H9 (cell line): Measurements from ENCODE around the gene CRAMP1. TPM values are rescaled to one million over a fixed set of nuclear protein-coding genes. Genes with fewer than 3 reads are reported as not detected.

Experiments
- DNase-seq: peaks from one replicate; pipeline ENCODE4 v3.0.0-alpha.2; 2017
- H2AFZ ChIP-seq: one replicate; pipeline ENCODE4 v1.6.1; 2013; ENCODE audit warnings: mild to moderate bottlenecking, low read length, control low read depth, moderate library complexity
- H2AK5ac ChIP-seq: 2 replicates; pipeline ENCODE4 v1.6.1; 2013; ENCODE audit warnings: low read length, control low read depth, mixed read lengths; ENCODE audit not compliant: insufficient read length
- H2BK120ac ChIP-seq: one replicate; pipeline ENCODE4 v1.6.1; 2013; ENCODE audit warnings: low read depth, mild to moderate bottlenecking, low read length, control low read depth, inconsistent platforms; ENCODE audit not compliant: poor library complexity, severe bottlenecking
- H2BK12ac ChIP-seq: 2 replicates; pipeline ENCODE4 v1.6.1; 2013; ENCODE audit warnings: low read length, control low read depth, mixed read lengths, low read depth; ENCODE audit not compliant: insufficient read length
- H2BK15ac ChIP-seq: 2 replicates; pipeline ENCODE4 v1.6.1; 2013; ENCODE audit warnings: low read depth, low read length, control low read depth
- H2BK20ac ChIP-seq: one replicate; pipeline ENCODE4 v1.6.1; 2013; ENCODE audit warnings: low read depth, mild to moderate bottlenecking, low read length, control low read depth, inconsistent platforms; ENCODE audit not compliant: poor library complexity, severe bottlenecking
- H2BK5ac ChIP-seq: 2 replicates; pipeline ENCODE4 v1.6.1; 2013; ENCODE audit warnings: low read length, control low read depth, mixed read lengths; ENCODE audit not compliant: insufficient read length
- H3K14ac ChIP-seq: 2 replicates; pipeline ENCODE4 v1.6.1; 2013; ENCODE audit warnings: low read length, control low read depth; ENCODE audit not compliant: insufficient read depth
- H3K18ac ChIP-seq: 2 replicates; pipeline ENCODE4 v1.6.1; 2013; ENCODE audit warnings: low read depth, mild to moderate bottlenecking, mixed read lengths, low read length, control low read depth; ENCODE audit not compliant: insufficient read length
- H3K23ac ChIP-seq: 2 replicates; pipeline ENCODE4 v1.6.1; 2013; ENCODE audit warnings: low read length, control low read depth, mixed read lengths, low read depth; ENCODE audit not compliant: insufficient read length
- H3K23me2 ChIP-seq: 2 replicates; pipeline ENCODE4 v1.6.1; 2013; ENCODE audit warnings: low read depth, mild to moderate bottlenecking, mixed read lengths, low read length, control low read depth; ENCODE audit not compliant: insufficient read length, poor library complexity, severe bottlenecking
- H3K27ac ChIP-seq: 2 replicates; pipeline ENCODE4 v1.5.1; 2013; ENCODE audit warnings: low read length, control low read depth, mixed read lengths, low read depth; ENCODE audit not compliant: insufficient read length
- H3K27me3 ChIP-seq: 2 replicates; pipeline ENCODE4 v1.6.1; 2013; ENCODE audit warnings: low read length, control low read depth, inconsistent platforms; ENCODE audit not compliant: insufficient read depth
- H3K4ac ChIP-seq: 2 replicates; pipeline ENCODE4 v1.6.1; 2013; ENCODE audit warnings: low read depth, mild to moderate bottlenecking, control low read depth, inconsistent platforms, low read length, moderate library complexity
- H3K4me1 ChIP-seq: 2 replicates; pipeline ENCODE4 v1.6.1; 2013; ENCODE audit warnings: low read length, control low read depth, inconsistent platforms; ENCODE audit not compliant: insufficient read depth
- H3K4me2 ChIP-seq: 2 replicates; pipeline ENCODE4 v1.6.1; 2013; ENCODE audit warnings: low read length, control low read depth, mixed read lengths; ENCODE audit not compliant: insufficient read length, insufficient read depth
- H3K56ac ChIP-seq: 2 replicates; pipeline ENCODE4 v1.6.1; 2013; ENCODE audit warnings: low read depth, mild to moderate bottlenecking, mixed read lengths, low read length, control low read depth; ENCODE audit not compliant: insufficient read length
- H3K79me1 ChIP-seq: 2 replicates; pipeline ENCODE4 v1.6.1; 2013; ENCODE audit warnings: low read depth, mild to moderate bottlenecking, moderate library complexity, low read length, control low read depth, inconsistent platforms; ENCODE audit not compliant: insufficient read depth, poor library complexity, severe bottlenecking
- H3K79me2 ChIP-seq: 2 replicates; pipeline ENCODE4 v1.6.1; 2013; ENCODE audit warnings: low read length, control low read depth, inconsistent platforms; ENCODE audit not compliant: insufficient read depth
- H3K9ac ChIP-seq: 2 replicates; pipeline ENCODE4 v1.6.1; 2013; ENCODE audit warnings: low read length, control low read depth, mixed read lengths; ENCODE audit not compliant: insufficient read length; ENCODE audit errors: extremely low read depth
- H3K9me3 ChIP-seq: one replicate; pipeline ENCODE4 v1.6.1; 2013; ENCODE audit warnings: low read depth, low read length, inconsistent platforms; ENCODE audit not compliant: control insufficient read depth
- H3T11ph ChIP-seq: one replicate; pipeline ENCODE4 v1.6.1; 2013; ENCODE audit warnings: mild to moderate bottlenecking, low read length, control low read depth, inconsistent platforms
- H4K20me1 ChIP-seq: one replicate; pipeline ENCODE4 v1.6.1; 2013; ENCODE audit not compliant: control insufficient read depth, insufficient read length, insufficient read depth
- H4K5ac ChIP-seq: 2 replicates; pipeline ENCODE4 v1.6.1; 2013; ENCODE audit warnings: low read depth, mild to moderate bottlenecking, mixed read lengths, low read length, control low read depth; ENCODE audit not compliant: insufficient read length
- H4K8ac ChIP-seq: replicated peaks from 2 replicates; pipeline ENCODE4 v1.6.1; 2013; ENCODE audit warnings: low read length, control low read depth, mixed read lengths, low read depth; ENCODE audit not compliant: insufficient read length
- H4K91ac ChIP-seq: 2 replicates; pipeline ENCODE4 v1.6.1; 2013; ENCODE audit warnings: low read depth, mild to moderate bottlenecking, moderate library complexity, mixed read lengths, low read length, control low read depth; ENCODE audit not compliant: insufficient read length
- H3K27ac Mint-ChIP-seq, 3 experiments: 2 replicates in 2 of 3; 3 replicates in 1 of 3; pipeline ENCODE4 v1.8.0; 2020 to 2021; ENCODE audit warnings: mixed read lengths in 3 of 3, mild to moderate bottlenecking in 1 of 3, moderate library complexity in 1 of 3
- H3K27me3 Mint-ChIP-seq: 2 replicates; pipeline ENCODE4 v1.8.0; 2021; ENCODE audit warnings: low read depth, mild to moderate bottlenecking, moderate library complexity, mixed read lengths
- H3K36me3 Mint-ChIP-seq, 3 experiments: 2 replicates in 2 of 3; 3 replicates in 1 of 3; pipeline ENCODE4 v1.8.0; 2020 to 2021; ENCODE audit warnings: low read depth in 3 of 3, mixed read lengths in 3 of 3; ENCODE audit not compliant: insufficient read depth in 1 of 3
- H3K4me1 Mint-ChIP-seq, 2 experiments: 2 replicates each; pipeline ENCODE4 v1.8.0; 2020; ENCODE audit warnings: mixed read lengths in 2 of 2
- H3K4me3 Mint-ChIP-seq, 2 experiments: 2 replicates in 1 of 2; 3 replicates in 1 of 2; pipeline ENCODE4 v1.8.0; 2020 to 2021; ENCODE audit warnings: mild to moderate bottlenecking in 2 of 2, mixed read lengths in 2 of 2, moderate library complexity in 1 of 2
- H3K9me3 Mint-ChIP-seq, 2 experiments: 2 replicates in 1 of 2; 3 replicates in 1 of 2; pipeline ENCODE4 v1.8.0; 2020; ENCODE audit warnings: mild to moderate bottlenecking in 2 of 2, mixed read lengths in 2 of 2, moderate library complexity in 1 of 2
- CTCF ChIP-seq: fragments of 200-600 bp; sonication (generic); conservative IDR thresholded peaks from 3 replicates; pipeline ENCODE4 v1.8.0; 2021; ENCODE audit warnings: antibody characterized with exemption, mild to moderate bottlenecking
- WGBS: extraction: QIAGEN DNeasy Blood & Tissue Kit; methylation state at CpG from one replicate; pipeline ENCODE4 v1.1.7; 2013; ENCODE audit warnings: missing lambda C conversion rate, low lambda C conversion rate, mixed read lengths; ENCODE audit not compliant: insufficient read length; ENCODE audit errors: extremely low coverage; 5-methylcytosine and 5-hydroxymethylcytosine counted together
- total RNA-seq: library from RNA; stranded (reverse); gene quantifications from 2 replicates; pipeline ENCODE4 v1.2.1, GENCODE V29; 2021

The CRAMP1 gene
- total RNA-seq, 1 experiment from 2014 or later, result 46.2 TPM

DNA sequence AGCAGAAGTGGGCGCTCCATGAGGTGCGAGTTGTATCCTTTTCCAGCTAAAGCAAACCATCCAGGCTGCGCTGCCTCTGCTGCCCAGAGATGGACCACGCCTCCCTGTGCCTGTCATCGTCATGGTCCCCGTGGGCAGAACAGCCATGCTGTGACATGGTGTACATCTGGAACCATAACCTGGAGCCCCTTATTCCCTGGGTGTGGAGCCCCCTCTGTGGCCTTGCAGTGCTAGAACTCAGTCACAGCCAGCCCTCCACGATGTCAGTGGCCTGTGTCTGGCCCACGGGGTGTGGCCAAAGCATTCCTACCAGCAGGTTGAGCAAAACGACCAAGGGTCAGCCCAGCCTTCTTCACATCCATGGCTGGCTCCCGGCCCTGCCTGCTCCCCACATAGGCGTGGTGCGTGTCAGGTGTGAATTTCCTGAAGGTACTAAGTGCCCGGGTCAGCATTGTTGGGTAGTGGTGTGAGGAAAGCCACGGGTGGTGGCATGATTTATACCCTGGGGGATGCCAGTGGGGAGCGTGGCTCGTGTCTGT, 43.2 kb downstream of the CRAMP1 start:
- Histone ChIP-seq H2BK5ac (no peak overlapping the region), H2AK5ac (no peak overlapping the region), H3K4me1 (no peaks in the 10 kb centered on the region), H2AFZ (no peak overlapping the region), H3K79me1 (no peaks in the 10 kb centered on the region), H3K4me2 (no peak overlapping the region), H3K23ac (no peak overlapping the region), H3K9me3 (no peaks in the 10 kb centered on the region), H3K79me2 (no peaks in the 10 kb centered on the region), H3K4ac (no peak overlapping the region), H3K9ac (no peak overlapping the region), H3K18ac (no peak overlapping the region), H3K27ac (no peak overlapping the region), H4K5ac (no peak overlapping the region), H3K14ac (no peak overlapping the region), H3K23me2 (peaks cover 4% of the 10 kb centered on the region), H4K91ac (no peak overlapping the region), H2BK20ac (no peak overlapping the region), H4K20me1 (no peaks in the 10 kb centered on the region), H3K56ac (no peak overlapping the region), H2BK12ac (no peak overlapping the region), H3K27me3 (no peaks in the 10 kb centered on the region), H4K8ac (no peak overlapping the region), H2BK15ac (no peak overlapping the region), H3T11ph (no peak overlapping the region), H2BK120ac (no peak overlapping the region)
- DNase-seq, result no peak
- H3K4me3 Mint-ChIP-seq, result no peak overlapping the region
- H3K36me3 Mint-ChIP-seq, result peaks cover 30 to 75% (median 67%) of the 10 kb centered on the region in 3 experiments
- no CpG with 5 or more reads among the region's 16 CpGs for WGBS
- no peak for TF ChIP-seq CTCF
- H3K4me1 Mint-ChIP-seq, result no peaks in the 10 kb centered on the region
- no peaks in the 10 kb centered on the region for H3K9me3 Mint-ChIP-seq
- no peak overlapping the region for H3K27ac Mint-ChIP-seq
- peaks cover 1% of the 10 kb centered on the region; the same call in 1 of the 2 replicates for H3K27me3 Mint-ChIP-seq
